PC-3 (cell line): ENCODE data around the gene ATP5F1E.

ENCODE experiments used
- EZH2 ChIP-seq: fragments of 300-600 bp; sonication (generic); IDR thresholded peaks from one replicate; pipeline ENCODE4 v1.6.1; 2017; ENCODE audit warnings: antibody characterized with exemption, mild to moderate bottlenecking, low read length; ENCODE audit not compliant: unreplicated experiment
- EZH2phosphoT487 ChIP-seq: fragments of 300-600 bp; sonication (generic); IDR thresholded peaks from 2 replicates; pipeline ENCODE4 v1.6.1; 2018; ENCODE audit warnings: mild to moderate bottlenecking, antibody characterized with exemption, low read length, borderline replicate concordance
- TF ChIP-seq, protein P1 (sequence below): fragments of 300-600 bp; sonication (generic); conservative IDR thresholded peaks from 2 replicates; pipeline ENCODE4 v1.5.1; 2017; ENCODE audit warnings: antibody characterized with exemption, low read depth, mild to moderate bottlenecking, low read length

DNA sequence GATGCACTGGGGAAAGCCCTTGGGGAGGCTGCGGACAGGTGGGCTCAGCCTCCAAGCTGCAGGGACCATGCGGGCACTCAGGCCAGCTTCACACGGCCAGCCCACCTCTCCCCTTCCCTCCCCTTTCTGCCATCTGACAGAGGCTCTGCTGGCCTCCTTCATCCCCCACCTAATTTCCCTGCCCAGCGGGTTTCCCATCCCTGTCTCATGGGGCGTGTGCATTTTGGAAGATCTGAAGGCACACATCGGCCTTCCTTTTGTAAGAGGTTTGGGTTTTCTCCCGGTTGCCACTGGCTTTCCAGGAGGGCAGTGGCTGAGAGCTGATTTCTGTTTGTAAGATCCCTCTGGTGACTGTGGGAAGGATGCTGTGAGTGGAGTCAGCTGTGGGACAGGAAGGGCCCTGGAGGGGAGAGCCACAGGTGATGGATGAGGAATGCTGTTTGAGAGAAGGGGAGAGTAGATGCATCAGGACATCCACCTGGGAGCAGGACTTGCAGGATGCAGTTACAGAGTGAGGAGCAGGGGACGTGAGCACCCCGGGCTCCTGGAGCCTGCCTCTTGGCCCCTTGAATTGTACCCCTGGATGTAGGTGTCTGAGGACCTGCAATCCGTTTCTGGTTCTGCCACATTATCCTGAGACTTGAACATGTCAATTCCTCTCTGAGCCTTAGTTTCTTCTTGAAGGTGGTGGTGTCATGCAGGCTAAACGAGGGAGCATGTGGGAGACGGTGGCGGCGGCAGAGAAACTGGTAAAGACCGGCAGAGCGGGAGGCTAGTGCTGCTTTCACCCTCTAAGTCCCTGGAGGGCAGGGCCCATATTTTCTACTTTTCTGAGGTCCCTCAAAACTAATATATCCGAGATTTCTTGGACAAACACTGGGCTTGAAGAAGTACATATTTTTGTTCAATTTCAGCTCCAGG, 18.8 kb downstream of the ATP5F1E start:
- TF ChIP-seq, protein P1, sequence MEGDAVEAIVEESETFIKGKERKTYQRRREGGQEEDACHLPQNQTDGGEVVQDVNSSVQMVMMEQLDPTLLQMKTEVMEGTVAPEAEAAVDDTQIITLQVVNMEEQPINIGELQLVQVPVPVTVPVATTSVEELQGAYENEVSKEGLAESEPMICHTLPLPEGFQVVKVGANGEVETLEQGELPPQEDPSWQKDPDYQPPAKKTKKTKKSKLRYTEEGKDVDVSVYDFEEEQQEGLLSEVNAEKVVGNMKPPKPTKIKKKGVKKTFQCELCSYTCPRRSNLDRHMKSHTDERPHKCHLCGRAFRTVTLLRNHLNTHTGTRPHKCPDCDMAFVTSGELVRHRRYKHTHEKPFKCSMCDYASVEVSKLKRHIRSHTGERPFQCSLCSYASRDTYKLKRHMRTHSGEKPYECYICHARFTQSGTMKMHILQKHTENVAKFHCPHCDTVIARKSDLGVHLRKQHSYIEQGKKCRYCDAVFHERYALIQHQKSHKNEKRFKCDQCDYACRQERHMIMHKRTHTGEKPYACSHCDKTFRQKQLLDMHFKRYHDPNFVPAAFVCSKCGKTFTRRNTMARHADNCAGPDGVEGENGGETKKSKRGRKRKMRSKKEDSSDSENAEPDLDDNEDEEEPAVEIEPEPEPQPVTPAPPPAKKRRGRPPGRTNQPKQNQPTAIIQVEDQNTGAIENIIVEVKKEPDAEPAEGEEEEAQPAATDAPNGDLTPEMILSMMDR, result no peak
- no peak for TF ChIP-seq EZH2
- TF ChIP-seq EZH2phosphoT487, result no peak
